Measurements from ENCODE around the gene CREB3L2. TPM values are rescaled to one million over a fixed set of nuclear protein-coding genes. Genes with fewer than 3 reads are reported as not detected.

The CREB3L2 gene
- total RNA-seq, 1 donor from 2014 or later, result 28.9 TPM

DNA sequence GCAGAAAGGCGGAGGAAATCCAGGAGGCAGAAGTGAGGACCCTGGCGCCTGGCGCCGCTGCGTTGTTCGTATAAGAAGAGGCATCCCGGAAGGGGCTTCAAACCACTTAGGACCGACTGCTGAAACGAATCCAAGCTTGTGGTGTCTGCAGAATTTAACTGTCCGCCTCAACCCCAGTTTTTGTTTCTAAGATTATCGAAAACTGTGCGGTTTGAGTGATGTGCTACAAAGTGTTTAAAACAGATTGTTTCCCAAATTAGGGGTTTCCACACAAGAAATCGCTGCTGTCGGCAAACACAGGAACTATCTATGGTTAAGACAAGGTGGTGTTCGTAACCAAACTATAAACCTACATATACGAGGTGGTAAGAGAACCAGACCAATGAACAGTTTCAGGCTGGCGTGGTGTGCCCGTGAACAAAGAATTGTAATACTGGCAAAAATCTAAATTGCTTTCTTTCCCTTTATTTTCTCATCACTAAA, 154.3 kb downstream of the CREB3L2 start:
- no peak for DNase-seq
- intact Hi-C loops (cut with micrococcal nuclease), result no loop called here
- no peak overlapping the region for H3K27ac ChIP-seq (replicated peaks)
- peaks cover 41% of the 10 kb centered on the region for H3K27me3 ChIP-seq (ENCODE audit: low read depth)
- no peaks in the 10 kb centered on the region for H3K9me3 ChIP-seq (replicated peaks)
- H3K4me3 ChIP-seq, result peak overlapping the region; percentile 61
- TF ChIP-seq, protein P1, sequence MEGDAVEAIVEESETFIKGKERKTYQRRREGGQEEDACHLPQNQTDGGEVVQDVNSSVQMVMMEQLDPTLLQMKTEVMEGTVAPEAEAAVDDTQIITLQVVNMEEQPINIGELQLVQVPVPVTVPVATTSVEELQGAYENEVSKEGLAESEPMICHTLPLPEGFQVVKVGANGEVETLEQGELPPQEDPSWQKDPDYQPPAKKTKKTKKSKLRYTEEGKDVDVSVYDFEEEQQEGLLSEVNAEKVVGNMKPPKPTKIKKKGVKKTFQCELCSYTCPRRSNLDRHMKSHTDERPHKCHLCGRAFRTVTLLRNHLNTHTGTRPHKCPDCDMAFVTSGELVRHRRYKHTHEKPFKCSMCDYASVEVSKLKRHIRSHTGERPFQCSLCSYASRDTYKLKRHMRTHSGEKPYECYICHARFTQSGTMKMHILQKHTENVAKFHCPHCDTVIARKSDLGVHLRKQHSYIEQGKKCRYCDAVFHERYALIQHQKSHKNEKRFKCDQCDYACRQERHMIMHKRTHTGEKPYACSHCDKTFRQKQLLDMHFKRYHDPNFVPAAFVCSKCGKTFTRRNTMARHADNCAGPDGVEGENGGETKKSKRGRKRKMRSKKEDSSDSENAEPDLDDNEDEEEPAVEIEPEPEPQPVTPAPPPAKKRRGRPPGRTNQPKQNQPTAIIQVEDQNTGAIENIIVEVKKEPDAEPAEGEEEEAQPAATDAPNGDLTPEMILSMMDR (IDR thresholded peaks at IDR 0.05; ENCODE audit: borderline replicate concordance), result no peak
- H3K4me1 ChIP-seq, result peaks cover 12% of the 10 kb centered on the region
- no peaks in the 10 kb centered on the region for H3K36me3 ChIP-seq

DNA sequence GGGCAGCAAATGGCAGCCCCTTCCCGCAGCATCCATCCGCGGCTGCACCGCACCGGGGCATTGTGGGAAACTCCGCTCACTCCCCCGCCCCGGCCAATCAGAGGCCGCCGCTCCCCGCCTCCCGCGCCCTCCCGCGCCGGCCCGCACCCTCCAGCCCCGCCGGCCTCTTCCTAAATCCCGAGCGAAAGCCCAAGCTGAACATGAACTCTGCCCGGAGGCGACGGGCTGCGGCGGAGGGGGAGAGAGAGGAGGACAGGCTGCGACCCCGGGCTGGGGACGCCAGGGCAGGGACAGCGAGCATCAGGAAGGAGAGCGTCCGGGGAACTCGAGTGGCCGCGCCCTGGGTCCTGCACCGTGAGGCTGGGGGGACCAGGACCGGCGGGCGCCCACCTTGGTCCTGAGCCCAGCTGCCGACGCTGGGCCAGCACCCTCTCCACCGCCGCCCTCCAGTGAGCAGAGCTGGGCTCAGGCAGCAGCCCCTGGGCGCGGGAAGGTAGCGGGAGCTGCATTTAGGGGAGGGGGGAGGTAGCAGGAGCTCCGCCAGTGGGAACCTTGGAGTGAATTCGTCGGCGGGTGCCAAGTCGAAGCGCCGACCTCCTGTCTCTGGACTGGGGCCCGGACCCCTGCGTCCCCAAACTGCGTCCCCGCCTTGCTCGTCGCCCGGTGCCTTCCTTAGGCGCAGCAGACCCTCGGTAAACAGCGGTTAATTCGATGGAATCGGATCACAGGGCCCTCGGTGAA, 154.9 kb downstream of the CREB3L2 start, which contains the start of gene DGKI:
DGKI (minus strand) TSS at position 148 of the 741 bp plus-strand sequence.
- Histone ChIP-seq H3K9me3 (replicated peaks) (no peaks in the 10 kb centered on the region), H3K4me1 (peaks cover 12% of the 10 kb centered on the region), H3K4me3 (peak within 1 kb of the TSS; percentile 61), H3K27ac (replicated peaks) (no peak within 1 kb of the TSS), H3K36me3 (no peaks in the 10 kb centered on the region), H3K27me3 (ENCODE audit: low read depth) (peaks cover 41% of the 10 kb centered on the region)
- no peak for DNase-seq
- intact Hi-C loops (cut with micrococcal nuclease), result no loop called here
- TF ChIP-seq, protein P1 (IDR thresholded peaks at IDR 0.05; ENCODE audit: borderline replicate concordance), result no peak

DNA sequence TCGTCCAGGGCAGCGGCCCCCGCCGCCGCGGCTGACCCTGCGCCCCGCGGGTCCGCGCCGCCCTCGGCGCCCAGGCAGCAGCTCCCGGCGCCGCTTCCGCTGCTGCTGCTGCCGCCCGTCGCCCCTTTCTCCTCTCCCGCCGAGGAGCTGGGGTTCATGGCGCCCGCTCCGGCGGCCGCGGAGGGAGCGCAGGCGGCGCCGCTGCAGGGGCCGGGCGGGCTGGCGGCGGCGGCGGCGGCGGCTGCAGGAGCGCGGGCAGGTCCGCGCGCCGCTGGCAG, 155.4 kb downstream of the CREB3L2 start:
- TF ChIP-seq, protein P1 (IDR thresholded peaks at IDR 0.05; ENCODE audit: borderline replicate concordance), result no peak
- DNase-seq, result no peak
- H3K4me3 ChIP-seq, result peak overlapping the region; percentile 61
- peaks cover 12% of the 10 kb centered on the region for H3K4me1 ChIP-seq
- no peaks in the 10 kb centered on the region for H3K36me3 ChIP-seq
- intact Hi-C loops (cut with micrococcal nuclease), result no loop called here
- H3K27ac ChIP-seq (replicated peaks), result no peak overlapping the region
- H3K27me3 ChIP-seq (ENCODE audit: low read depth), result peaks cover 41% of the 10 kb centered on the region
- H3K9me3 ChIP-seq (replicated peaks), result no peaks in the 10 kb centered on the region

DNA sequence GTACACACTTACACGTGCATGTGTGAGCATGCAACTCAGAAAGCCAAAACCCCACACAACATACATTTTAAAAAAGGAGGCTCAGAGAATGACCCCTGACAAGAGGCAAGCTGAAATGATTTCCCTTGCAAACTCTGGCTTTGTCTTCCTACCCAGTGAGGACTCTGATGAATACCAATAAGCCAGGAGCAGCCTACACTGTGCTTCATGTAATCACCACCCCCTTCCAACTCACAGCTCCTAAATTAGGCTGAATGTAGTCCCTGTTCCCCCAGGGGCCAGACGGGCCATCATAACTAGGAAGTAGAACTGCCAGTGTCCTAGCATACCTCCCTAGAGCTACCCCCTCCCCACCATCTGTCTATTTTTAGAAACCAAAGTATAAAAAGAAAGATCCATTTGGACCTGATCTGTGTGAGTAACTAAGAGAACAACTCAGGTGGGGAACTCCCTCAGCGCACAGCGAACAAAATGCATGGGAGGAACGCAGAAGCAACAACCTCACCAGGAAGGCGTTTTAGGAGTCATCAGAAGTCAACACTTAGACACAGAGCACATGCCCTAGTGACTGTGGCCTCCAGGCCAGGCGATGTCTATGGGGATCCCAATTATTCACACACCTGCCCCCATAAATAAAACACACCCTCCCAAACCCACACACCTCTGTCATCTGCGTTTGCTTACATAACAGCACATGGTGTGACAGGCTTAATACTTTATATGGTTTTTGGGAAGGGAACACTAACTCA, 157.0 kb downstream of the CREB3L2 start:
- Histone ChIP-seq H3K4me3 (no peak overlapping the region), H3K27me3 (ENCODE audit: low read depth) (peaks cover 41% of the 10 kb centered on the region), H3K27ac (replicated peaks) (no peak overlapping the region), H3K9me3 (replicated peaks) (no peaks in the 10 kb centered on the region), H3K36me3 (no peaks in the 10 kb centered on the region), H3K4me1 (peaks cover 12% of the 10 kb centered on the region)
- intact Hi-C loops (cut with micrococcal nuclease), result no loop called here
- DNase-seq, result no peak
- TF ChIP-seq, protein P1 (IDR thresholded peaks at IDR 0.05; ENCODE audit: borderline replicate concordance), result no peak

DNA sequence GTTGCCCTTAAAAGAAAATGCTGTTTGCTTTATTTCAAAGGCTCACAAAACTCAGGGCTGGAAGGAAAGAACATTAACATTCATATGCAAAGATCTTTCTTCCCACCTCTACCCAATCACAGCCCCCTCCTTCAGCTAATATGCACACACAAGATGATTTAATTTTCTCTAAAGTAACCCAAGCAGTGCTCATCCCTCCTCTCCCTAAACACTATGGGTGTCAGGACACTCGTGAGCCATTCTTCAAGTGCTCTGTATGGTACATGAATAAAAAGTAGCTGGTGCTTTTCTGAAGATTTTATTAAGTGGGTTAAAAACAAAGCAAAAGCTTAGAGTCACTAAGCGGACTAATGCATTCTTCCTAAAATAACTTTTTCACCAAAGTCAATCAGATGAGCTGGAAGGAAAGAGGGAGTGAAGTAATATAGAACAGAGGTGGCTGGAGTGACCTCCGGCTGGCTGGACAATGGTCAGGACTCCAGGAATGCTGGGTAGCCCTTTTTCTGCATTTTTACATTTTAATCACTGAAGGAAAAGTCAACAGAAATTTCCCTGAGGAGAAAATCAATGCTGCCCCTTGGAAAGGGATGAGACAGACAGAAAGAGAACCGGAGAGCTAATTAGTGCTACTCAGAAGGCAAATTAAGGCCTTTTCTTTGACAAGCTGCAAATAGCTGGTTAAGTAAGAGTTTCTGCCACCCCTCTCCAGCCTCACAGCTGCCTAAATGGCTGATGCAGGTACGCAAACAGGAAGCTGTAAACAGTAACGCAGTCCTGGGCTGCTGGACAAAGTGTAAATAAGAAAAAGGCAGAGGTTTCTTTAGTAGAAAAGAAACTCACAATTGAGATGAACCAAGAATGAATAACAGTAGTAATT, 161.7 kb downstream of the CREB3L2 start:
- peaks cover 14% of the 10 kb centered on the region for H3K27me3 ChIP-seq (ENCODE audit: low read depth)
- H3K9me3 ChIP-seq (replicated peaks), result no peaks in the 10 kb centered on the region
- H3K36me3 ChIP-seq, result no peaks in the 10 kb centered on the region
- DNase-seq, result no peak
- intact Hi-C loops (cut with micrococcal nuclease), result no loop called here
- no peak overlapping the region for H3K27ac ChIP-seq (replicated peaks)
- TF ChIP-seq, protein P1 (IDR thresholded peaks at IDR 0.05; ENCODE audit: borderline replicate concordance), result no peak
- H3K4me3 ChIP-seq, result no peak overlapping the region
- H3K4me1 ChIP-seq, result no peaks in the 10 kb centered on the region

All from left ventricle myocardium inferior (tissue), 1 donor.